ENCODE results near the gene ZBBX.
A peak's percentile ranks its signal among the peaks of the same experiment; 100 is the strongest.
"Not testable (repeated sequence)": the region's sequence is repeated elsewhere in the genome, so short reads cannot be mapped to it uniquely, and the experiment has no call there.

Gene ZBBX, protein sequence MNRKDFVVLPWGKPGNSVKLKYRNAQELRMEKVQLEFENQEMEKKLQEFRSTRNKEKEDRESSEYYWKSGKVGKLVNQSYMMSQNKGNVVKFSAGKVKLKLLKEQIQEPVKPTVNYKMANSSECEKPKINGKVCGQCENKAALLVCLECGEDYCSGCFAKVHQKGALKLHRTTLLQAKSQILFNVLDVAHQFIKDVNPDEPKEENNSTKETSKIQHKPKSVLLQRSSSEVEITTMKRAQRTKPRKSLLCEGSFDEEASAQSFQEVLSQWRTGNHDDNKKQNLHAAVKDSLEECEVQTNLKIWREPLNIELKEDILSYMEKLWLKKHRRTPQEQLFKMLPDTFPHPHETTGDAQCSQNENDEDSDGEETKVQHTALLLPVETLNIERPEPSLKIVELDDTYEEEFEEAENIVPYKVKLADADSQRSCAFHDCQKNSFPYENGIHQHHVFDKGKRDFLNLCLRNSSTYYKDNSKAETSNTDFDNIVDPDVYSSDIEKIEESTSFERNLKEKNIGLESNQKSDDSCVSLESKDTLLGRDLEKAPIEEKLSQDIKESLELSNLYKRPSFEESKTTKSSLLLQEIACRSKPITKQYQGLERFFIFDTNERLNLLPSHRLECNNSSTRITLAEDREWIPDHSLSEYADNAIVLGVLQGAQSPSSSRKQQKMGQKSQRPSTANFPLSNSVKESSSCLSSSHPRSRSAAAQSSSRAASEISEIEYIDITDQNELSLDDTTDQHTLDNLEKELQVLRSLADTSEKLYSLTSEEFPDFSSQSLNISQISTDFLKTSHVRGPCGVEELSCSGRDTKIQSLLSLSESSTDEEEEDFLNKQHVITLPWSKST

DNA sequence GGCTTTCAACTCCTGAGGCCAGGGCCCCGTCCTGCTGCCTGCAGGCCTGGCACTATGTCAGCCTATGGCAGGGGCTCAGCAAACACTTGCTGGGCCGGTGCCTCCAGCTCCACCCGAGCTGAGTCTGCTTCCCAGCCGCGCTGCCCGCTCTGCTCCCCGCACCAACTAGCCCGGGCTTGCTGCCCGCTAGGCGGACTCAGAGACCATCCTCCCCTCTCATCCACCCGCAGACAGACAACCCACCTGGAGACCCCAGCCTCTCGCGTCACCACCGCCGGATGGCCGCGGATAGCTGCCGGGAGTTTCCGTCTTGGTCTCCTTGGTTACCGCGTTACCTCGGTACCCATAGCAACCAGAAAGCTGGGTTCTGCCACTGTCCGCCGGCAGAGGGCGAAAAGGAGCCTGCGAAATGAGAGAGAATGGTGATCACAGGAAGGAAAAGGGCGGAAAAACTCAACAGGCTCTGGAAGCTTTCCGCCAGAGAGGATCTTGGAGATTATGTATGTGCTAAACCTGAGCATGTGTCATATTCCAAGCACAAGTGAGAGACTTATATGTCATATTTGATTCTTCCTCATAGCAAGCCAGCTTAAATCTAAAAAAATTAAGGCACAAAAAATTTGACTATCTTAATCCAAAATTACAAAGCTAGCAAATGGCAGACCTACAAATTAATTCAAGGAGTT is at the start of gene ZBBX:
Gene ZBBX, minus strand, starts transcription at position 294 of the 686 bp plus-strand sequence. CDS start 7,396 bp downstream, outside the sequence.
- Histone ChIP-seq H3K79me2 (ENCODE audit: insufficient read depth, low read length) (no peaks in the 10 kb centered on the region), H3K27ac (ENCODE audit: low read length) (no peak within 1 kb of the TSS), H3K4me1 (ENCODE audit: insufficient read depth, low read length) (no peaks in the 10 kb centered on the region), H3K9me3 (ENCODE audit: insufficient read depth, low read length, severe bottlenecking) (no peaks in the 10 kb centered on the region), H3K36me3 (ENCODE audit: insufficient read depth, low read length) (no peaks in the 10 kb centered on the region), H3K4me3 (ENCODE audit: low read depth in 1 of 2, low read length in 2 of 2) (no peak within 1 kb of the TSS), H3K9ac (ENCODE audit: low read depth, low read length) (no peak within 1 kb of the TSS), H3K27me3 (ENCODE audit: insufficient read depth, low read length, poor library complexity) (no peaks in the 10 kb centered on the region), H4K20me1 (ENCODE audit: insufficient read depth, low read length) (no peaks in the 10 kb centered on the region), H2AFZ (ENCODE audit: low read depth, low read length) (no peak within 1 kb of the TSS), H3K4me2 (ENCODE audit: insufficient read depth, low read length) (no peak within 1 kb of the TSS)
- no peak for ATAC-seq (ENCODE audit: insufficient read depth, low read depth)
- TF ChIP-seq, protein P1, sequence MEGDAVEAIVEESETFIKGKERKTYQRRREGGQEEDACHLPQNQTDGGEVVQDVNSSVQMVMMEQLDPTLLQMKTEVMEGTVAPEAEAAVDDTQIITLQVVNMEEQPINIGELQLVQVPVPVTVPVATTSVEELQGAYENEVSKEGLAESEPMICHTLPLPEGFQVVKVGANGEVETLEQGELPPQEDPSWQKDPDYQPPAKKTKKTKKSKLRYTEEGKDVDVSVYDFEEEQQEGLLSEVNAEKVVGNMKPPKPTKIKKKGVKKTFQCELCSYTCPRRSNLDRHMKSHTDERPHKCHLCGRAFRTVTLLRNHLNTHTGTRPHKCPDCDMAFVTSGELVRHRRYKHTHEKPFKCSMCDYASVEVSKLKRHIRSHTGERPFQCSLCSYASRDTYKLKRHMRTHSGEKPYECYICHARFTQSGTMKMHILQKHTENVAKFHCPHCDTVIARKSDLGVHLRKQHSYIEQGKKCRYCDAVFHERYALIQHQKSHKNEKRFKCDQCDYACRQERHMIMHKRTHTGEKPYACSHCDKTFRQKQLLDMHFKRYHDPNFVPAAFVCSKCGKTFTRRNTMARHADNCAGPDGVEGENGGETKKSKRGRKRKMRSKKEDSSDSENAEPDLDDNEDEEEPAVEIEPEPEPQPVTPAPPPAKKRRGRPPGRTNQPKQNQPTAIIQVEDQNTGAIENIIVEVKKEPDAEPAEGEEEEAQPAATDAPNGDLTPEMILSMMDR (IDR thresholded peaks at IDR 0.05; ENCODE audit: borderline replicate concordance, extremely low read depth, low read length, poor library complexity, severe bottlenecking), result peak; percentile 15
- TF ChIP-seq EZH2 (IDR thresholded peaks at IDR 0.05; ENCODE audit: borderline replicate concordance, low read depth, low read length, severe bottlenecking), result no peak
- DNase-seq, result peak; percentile 21

DNA sequence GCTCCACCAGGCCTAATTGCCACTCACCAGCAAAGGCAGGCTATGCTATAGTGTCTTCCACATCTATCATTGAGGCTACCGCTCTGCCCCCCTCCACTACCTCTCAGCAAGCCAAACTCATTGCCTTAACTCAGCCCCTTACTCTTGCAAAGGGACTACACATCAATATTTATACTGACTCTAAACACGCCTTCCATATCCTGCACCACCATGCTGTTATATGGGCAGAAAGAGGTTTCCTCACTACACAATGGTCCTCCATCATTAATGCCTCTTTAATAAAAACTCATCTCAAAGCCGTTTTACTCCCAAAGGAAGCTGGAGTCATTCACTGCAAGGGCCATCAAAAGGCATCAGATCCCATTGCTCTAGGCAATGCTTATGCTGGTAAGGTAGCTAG is 46.9 kb upstream of the ZBBX start:
- not testable (repeated sequence) for ATAC-seq (ENCODE audit: insufficient read depth, low read depth); H3K4me3 ChIP-seq (ENCODE audit: low read depth in 1 of 2, low read length in 2 of 2)

DNA sequence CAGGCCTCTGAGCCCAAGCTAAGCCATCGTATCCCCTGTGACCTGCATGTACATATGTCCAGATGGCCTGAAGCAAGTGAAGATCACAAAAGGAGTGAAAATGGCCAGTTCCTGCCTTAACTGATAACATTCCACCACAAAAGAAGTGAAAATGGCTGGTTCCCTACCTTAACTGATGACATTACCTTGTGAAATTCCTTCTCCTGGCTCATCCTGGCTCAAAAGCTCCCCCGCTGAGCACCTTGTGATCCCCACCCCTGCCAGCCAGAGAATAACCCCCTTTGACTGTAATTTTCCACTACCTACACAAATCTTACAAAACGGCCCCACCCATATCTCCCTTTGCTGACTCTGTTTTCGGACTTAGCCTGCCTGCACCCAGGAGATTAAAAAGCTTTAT is 42.3 kb upstream of the ZBBX start:
- not testable (repeated sequence) for H3K4me3 ChIP-seq (ENCODE audit: low read depth in 1 of 2, low read length in 2 of 2); ATAC-seq (ENCODE audit: insufficient read depth, low read depth)

More for the DNA sequence above, 46.9 kb upstream of the ZBBX start:
- H2AFZ ChIP-seq (ENCODE audit: low read depth, low read length); H3K4me1 ChIP-seq (ENCODE audit: insufficient read depth, low read length); H3K9me3 ChIP-seq (ENCODE audit: insufficient read depth, low read length, severe bottlenecking); H3K27ac ChIP-seq (ENCODE audit: low read length); H4K20me1 ChIP-seq (ENCODE audit: insufficient read depth, low read length); H3K36me3 ChIP-seq (ENCODE audit: insufficient read depth, low read length); H3K27me3 ChIP-seq (ENCODE audit: insufficient read depth, low read length, poor library complexity); H3K79me2 ChIP-seq (ENCODE audit: insufficient read depth, low read length); H3K4me2 ChIP-seq (ENCODE audit: insufficient read depth, low read length); H3K9ac ChIP-seq (ENCODE audit: low read depth, low read length); DNase-seq: not testable (repeated sequence)

DNA sequence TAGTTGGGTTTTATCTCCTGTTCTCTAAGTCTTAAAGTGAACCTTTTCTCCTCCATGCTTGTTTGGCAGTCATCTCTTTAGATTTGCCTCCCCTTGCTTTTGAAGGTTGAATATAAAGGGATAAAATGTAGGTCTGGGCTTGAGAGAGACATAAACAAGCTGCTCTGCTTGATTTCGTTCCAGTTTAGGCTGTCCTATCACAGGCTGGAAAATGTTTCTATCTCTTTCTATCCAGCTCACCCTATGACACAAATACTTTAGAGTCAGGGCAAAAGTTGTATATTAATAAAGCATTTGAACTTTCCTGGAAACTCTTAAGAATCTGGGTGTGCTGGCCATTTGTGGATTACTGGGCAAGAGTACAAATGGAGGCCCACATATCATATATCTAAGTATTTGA is 29.5 kb upstream of the ZBBX start:
- ATAC-seq (ENCODE audit: insufficient read depth, low read depth), result no peak
- no peak overlapping the region for H3K27ac ChIP-seq (ENCODE audit: low read length)
- H3K4me1 ChIP-seq (ENCODE audit: insufficient read depth, low read length), result no peaks in the 10 kb centered on the region
- no peaks in the 10 kb centered on the region for H4K20me1 ChIP-seq (ENCODE audit: insufficient read depth, low read length)
- no peak overlapping the region for H2AFZ ChIP-seq (ENCODE audit: low read depth, low read length)
- no peaks in the 10 kb centered on the region for H3K36me3 ChIP-seq (ENCODE audit: insufficient read depth, low read length)
- DNase-seq, result no peak
- H3K4me3 ChIP-seq (ENCODE audit: low read depth in 1 of 2, low read length in 2 of 2), result no peak overlapping the region
- no peaks in the 10 kb centered on the region for H3K9me3 ChIP-seq (ENCODE audit: insufficient read depth, low read length, severe bottlenecking)
- TF ChIP-seq, protein P1 (IDR thresholded peaks at IDR 0.05; ENCODE audit: borderline replicate concordance, extremely low read depth, low read length, poor library complexity, severe bottlenecking), result no peak
- TF ChIP-seq EZH2 (IDR thresholded peaks at IDR 0.05; ENCODE audit: borderline replicate concordance, low read depth, low read length, severe bottlenecking), result no peak
- no peaks in the 10 kb centered on the region for H3K79me2 ChIP-seq (ENCODE audit: insufficient read depth, low read length)
- no peak overlapping the region for H3K4me2 ChIP-seq (ENCODE audit: insufficient read depth, low read length)
- H3K27me3 ChIP-seq (ENCODE audit: insufficient read depth, low read length, poor library complexity), result no peaks in the 10 kb centered on the region
- H3K9ac ChIP-seq (ENCODE audit: low read depth, low read length), result no peak overlapping the region

More for the DNA sequence above, 42.3 kb upstream of the ZBBX start:
- DNase-seq; H3K27ac ChIP-seq (ENCODE audit: low read length); H3K79me2 ChIP-seq (ENCODE audit: insufficient read depth, low read length); H3K27me3 ChIP-seq (ENCODE audit: insufficient read depth, low read length, poor library complexity); H3K9me3 ChIP-seq (ENCODE audit: insufficient read depth, low read length, severe bottlenecking); H3K4me2 ChIP-seq (ENCODE audit: insufficient read depth, low read length); H3K9ac ChIP-seq (ENCODE audit: low read depth, low read length); H3K36me3 ChIP-seq (ENCODE audit: insufficient read depth, low read length); H3K4me1 ChIP-seq (ENCODE audit: insufficient read depth, low read length); H2AFZ ChIP-seq (ENCODE audit: low read depth, low read length); H4K20me1 ChIP-seq (ENCODE audit: insufficient read depth, low read length): not testable (repeated sequence)

Data from DND-41 (cell line).